PFSK-1 (cell line): Measurements from ENCODE around the gene EPB41L4A.

Experiments
- FOXP2 ChIP-seq: optimal IDR thresholded peaks from 2 replicates; pipeline ENCODE3; 2011; ENCODE audit warnings: borderline replicate concordance, control low read depth, inconsistent platforms; ENCODE audit not compliant: insufficient read depth; ENCODE audit errors: extremely low read length, extremely low read depth
- POLR2AphosphoS5 ChIP-seq: IDR thresholded peaks from 2 replicates; pipeline ENCODE4 v1.6.1; 2012; ENCODE audit warnings: low read depth, mild to moderate bottlenecking, control low read depth, low read length, moderate library complexity
- SIN3A ChIP-seq: IDR thresholded peaks from 2 replicates; pipeline ENCODE4 v1.6.1; 2012; ENCODE audit warnings: mild to moderate bottlenecking, low read length, moderate library complexity, borderline replicate concordance; ENCODE audit not compliant: insufficient read depth
- TAF1 ChIP-seq: IDR thresholded peaks from 2 replicates; pipeline ENCODE4 v1.6.1; 2012; ENCODE audit warnings: low read length, control low read depth, borderline replicate concordance; ENCODE audit not compliant: insufficient read depth
- TF ChIP-seq, protein P1 (sequence below), 2 experiments: IDR thresholded peaks; 2 replicates each; pipeline versions ENCODE4 v1.6.1 to v1.8.0; 2011 to 2012; ENCODE audit warnings: low read depth in 2 of 2, low read length in 2 of 2, control low read depth in 1 of 2, inconsistent platforms in 1 of 2, mild to moderate bottlenecking in 1 of 2, moderate library complexity in 1 of 2; ENCODE audit not compliant: insufficient read depth in 1 of 2

The EPB41L4A gene

DNA sequence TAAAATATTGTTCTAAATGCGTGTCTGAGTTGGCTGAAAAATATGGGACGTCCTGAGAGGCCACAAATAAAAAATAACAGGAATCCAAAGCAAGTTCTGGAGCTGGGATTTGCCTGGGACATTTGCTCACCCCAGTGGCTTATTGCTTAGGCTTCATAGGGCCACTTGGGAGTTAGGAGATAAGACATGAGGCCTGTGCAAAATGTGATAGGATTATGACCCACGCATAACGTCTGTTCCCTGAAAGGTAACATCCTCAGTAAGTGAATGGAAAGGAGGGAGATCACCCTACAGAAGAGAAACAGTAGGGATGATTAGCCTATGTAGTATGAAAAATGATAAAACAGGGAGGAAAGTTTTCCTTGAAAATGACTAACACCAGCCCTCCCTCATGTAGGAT, 269.4 kb downstream of the EPB41L4A start:
- no peak for TF ChIP-seq FOXP2
- TF ChIP-seq, protein P1, sequence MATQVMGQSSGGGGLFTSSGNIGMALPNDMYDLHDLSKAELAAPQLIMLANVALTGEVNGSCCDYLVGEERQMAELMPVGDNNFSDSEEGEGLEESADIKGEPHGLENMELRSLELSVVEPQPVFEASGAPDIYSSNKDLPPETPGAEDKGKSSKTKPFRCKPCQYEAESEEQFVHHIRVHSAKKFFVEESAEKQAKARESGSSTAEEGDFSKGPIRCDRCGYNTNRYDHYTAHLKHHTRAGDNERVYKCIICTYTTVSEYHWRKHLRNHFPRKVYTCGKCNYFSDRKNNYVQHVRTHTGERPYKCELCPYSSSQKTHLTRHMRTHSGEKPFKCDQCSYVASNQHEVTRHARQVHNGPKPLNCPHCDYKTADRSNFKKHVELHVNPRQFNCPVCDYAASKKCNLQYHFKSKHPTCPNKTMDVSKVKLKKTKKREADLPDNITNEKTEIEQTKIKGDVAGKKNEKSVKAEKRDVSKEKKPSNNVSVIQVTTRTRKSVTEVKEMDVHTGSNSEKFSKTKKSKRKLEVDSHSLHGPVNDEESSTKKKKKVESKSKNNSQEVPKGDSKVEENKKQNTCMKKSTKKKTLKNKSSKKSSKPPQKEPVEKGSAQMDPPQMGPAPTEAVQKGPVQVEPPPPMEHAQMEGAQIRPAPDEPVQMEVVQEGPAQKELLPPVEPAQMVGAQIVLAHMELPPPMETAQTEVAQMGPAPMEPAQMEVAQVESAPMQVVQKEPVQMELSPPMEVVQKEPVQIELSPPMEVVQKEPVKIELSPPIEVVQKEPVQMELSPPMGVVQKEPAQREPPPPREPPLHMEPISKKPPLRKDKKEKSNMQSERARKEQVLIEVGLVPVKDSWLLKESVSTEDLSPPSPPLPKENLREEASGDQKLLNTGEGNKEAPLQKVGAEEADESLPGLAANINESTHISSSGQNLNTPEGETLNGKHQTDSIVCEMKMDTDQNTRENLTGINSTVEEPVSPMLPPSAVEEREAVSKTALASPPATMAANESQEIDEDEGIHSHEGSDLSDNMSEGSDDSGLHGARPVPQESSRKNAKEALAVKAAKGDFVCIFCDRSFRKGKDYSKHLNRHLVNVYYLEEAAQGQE (IDR thresholded peaks at IDR 0.05; ENCODE audit: insufficient read depth in 1 of 2, low read depth in 2 of 2, low read length in 2 of 2) = no peak
- no peak for TF ChIP-seq POLR2AphosphoS5
- TF ChIP-seq TAF1 = no peak
- no peak for TF ChIP-seq SIN3A

DNA sequence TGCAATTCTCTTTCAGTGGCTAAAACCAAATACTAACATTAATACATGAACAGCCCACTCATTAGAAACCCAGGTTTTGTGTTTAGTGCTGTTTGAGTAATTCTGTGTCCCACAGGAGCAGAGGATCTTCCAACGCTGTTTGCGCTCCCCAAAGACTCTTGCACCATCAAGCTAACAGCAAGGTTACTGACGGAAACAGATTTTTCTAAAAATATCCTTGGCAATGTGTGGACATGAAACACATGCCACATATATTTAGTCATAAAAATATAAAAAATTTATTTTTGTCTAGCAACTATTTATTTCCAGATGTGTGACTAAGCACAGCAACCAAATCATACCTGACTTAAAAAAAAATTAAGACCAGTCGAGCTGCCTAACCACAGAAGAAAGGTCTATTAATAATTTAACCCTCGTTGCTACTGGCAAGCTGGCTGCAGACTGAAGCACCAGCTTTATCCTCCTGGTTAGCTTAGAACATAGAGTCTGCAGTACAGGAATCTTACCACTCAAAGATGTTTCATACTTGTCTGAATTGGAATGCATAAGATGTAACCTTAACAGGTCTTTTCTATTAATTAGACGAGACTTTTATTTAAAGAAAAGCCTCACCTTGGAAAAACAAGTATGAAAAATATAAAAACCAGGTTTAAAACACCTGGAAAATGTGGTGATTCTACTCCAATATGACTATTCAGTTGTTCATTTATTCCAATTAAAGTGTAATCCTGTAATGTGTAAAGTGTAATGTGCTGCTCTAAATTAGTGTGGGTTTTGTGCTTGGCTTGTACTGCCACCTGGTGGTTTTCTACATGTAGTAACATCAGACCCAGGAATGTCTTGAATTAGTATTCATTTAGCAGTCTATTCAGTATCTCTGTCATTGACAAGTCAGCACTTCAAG, 272.5 kb downstream of the EPB41L4A start:
- TF ChIP-seq, protein P1 (IDR thresholded peaks at IDR 0.05; ENCODE audit: insufficient read depth in 1 of 2, low read depth in 2 of 2, low read length in 2 of 2) = no peak
- no peak for TF ChIP-seq SIN3A
- TF ChIP-seq POLR2AphosphoS5 = no peak
- TF ChIP-seq FOXP2 = no peak
- TF ChIP-seq TAF1 = no peak

DNA sequence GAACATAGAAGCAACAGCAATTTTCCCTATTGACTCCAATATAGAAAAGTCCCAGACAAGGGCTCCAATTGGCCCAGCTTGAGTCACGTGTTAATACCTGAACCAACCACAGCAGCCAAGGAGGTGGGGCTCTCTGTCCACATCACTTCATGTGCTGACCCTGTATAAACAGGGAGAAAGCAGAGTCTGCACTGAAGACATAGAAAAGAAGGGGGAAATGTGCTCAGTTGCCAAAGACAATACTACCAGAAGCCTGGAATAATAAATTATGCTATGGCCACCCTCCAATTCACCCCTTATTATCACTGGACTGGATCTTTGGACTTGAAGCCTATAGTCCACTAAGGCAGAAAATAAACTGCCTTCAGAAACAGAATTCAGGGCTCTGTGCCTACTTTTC, 275.4 kb downstream of the EPB41L4A start:
- no peak for TF ChIP-seq FOXP2
- TF ChIP-seq TAF1 = no peak
- TF ChIP-seq, protein P1 (IDR thresholded peaks at IDR 0.05; ENCODE audit: insufficient read depth in 1 of 2, low read depth in 2 of 2, low read length in 2 of 2) = no peak
- no peak for TF ChIP-seq POLR2AphosphoS5
- no peak for TF ChIP-seq SIN3A

DNA sequence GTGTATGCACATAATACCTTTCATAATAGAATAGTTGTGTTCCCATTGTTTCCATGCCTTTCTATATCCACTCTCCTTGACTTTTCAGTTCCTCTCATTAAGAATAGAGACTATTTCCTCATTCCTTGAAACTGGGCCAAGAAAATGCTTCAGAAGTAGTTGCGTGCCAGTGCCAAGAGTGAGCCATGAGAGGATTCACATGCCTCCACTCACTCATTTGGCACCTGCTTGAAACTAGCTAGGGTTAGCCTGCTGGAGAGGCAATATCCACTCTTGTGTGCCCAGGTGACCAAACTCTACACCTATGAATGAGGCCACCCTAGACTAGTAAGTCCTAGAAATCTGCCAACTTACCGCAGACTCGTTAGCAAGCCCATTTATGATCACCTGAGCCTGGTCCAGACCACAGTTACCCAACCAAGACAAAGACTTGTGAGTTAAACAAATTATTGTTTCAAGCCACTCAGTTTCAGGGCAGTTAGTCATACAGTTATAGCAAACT, 276.3 kb downstream of the EPB41L4A start:
- no peak for TF ChIP-seq TAF1
- TF ChIP-seq POLR2AphosphoS5 = no peak
- TF ChIP-seq SIN3A = no peak
- no peak for TF ChIP-seq FOXP2
- TF ChIP-seq, protein P1 (IDR thresholded peaks at IDR 0.05; ENCODE audit: insufficient read depth in 1 of 2, low read depth in 2 of 2, low read length in 2 of 2) = no peak
